CD4-positive, alpha-beta T cell treated with Interleukin-1 beta for 1 hour (primary cell): ENCODE data around the gene RANBP1.
"Not testable (repeated sequence)": the region's sequence is repeated elsewhere in the genome, so short reads cannot be mapped to it uniquely, and the experiment has no call there.

Experiments used
- DNase-seq, 2 donors: peaks; one replicate each; pipeline ENCODE4 v3.0.0-alpha.2; 2020 to 2022

RANBP1 gene

GRCh38 chr22:20115691-20116375 is at the start of gene RANBP1:
TSS of gene RANBP1 (plus strand) at chr22:20116104. CDS start at chr22:20116185, 81 bp downstream.
- no peak for DNase-seq

GRCh38 chr22:20066617-20067383 is 49.1 kb upstream of the RANBP1 start:
- no peak for DNase-seq

GRCh38 chr22:20067384-20067682 is 48.6 kb upstream of the RANBP1 start:
- DNase-seq, result not testable (repeated sequence)

GRCh38 chr22:20068640-20069039 is 47.3 kb upstream of the RANBP1 start:
- no peak for DNase-seq

- no peak for DNase-seq
Measured at GRCh38 chr22:20069331-20070042, 46.4 kb upstream of the RANBP1 start.

GRCh38 chr22:20071524-20071972 is 44.4 kb upstream of the RANBP1 start:
- no peak for DNase-seq

GRCh38 chr22:20076627-20077172 is 39.2 kb upstream of the RANBP1 start:
- DNase-seq, result no peak

GRCh38 chr22:20079745-20080444 is 36.0 kb upstream of the RANBP1 start, which contains the start of gene DGCR8:
TSS of gene DGCR8 (plus strand) at chr22:20080241. CDS start at chr22:20085964, 5,723 bp downstream.
- peak; percentile 72 for DNase-seq

GRCh38 chr22:20080445-20080775 is 35.5 kb upstream of the RANBP1 start:
- DNase-seq, result peak; percentile 63 to 72

GRCh38 chr22:20080776-20081654 is 34.9 kb upstream of the RANBP1 start:
- no peak for DNase-seq

- no peak for DNase-seq
Measured at GRCh38 chr22:20083157-20083890, 32.6 kb upstream of the RANBP1 start.

- DNase-seq, result no peak
Measured at GRCh38 chr22:20083891-20084546, 31.9 kb upstream of the RANBP1 start.

- no peak for DNase-seq
Measured at GRCh38 chr22:20084547-20085413, 31.1 kb upstream of the RANBP1 start.

- no peak for DNase-seq
Measured at GRCh38 chr22:20085651-20086050, 30.3 kb upstream of the RANBP1 start.

- DNase-seq, result no peak
Measured at GRCh38 chr22:20086101-20086599, 29.8 kb upstream of the RANBP1 start.

GRCh38 chr22:20086763-20087162 is 29.1 kb upstream of the RANBP1 start:
- no peak for DNase-seq

GRCh38 chr22:20087319-20088262 is 28.3 kb upstream of the RANBP1 start:
- DNase-seq, result no peak

GRCh38 chr22:20088263-20088648 is 27.6 kb upstream of the RANBP1 start:
- no peak for DNase-seq
